Measurements from ENCODE around the gene ZNF385A.

ZNF385A gene

DNA sequence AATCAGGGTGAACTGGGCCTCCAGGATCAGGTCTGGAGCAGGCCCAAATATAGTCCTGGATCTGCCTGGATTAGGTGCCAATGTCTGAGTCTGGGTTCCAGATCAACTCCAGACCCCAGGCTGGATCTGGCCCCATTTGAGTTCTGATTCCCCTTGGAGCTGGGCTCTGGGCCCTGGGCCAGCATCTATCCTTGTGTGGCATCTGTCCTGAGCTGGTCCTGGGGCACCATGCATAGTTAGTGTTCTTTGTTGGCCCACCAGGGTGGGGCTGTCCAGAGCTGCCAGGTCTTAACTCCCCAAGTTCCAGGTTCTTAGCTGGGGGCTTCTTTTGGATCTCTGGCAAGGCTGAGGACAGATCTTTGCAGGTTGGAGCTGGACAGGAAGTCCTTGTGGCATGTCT, 11.0 kb upstream of the ZNF385A start:
- Histone ChIP-seq H3K9me3 (ENCODE audit: insufficient read depth, low read length) (no peaks in the 10 kb centered on the region), H3K36me3 (ENCODE audit: insufficient read depth, insufficient read length, low read length) (peaks cover 65% of the 10 kb centered on the region), H3K27me3 (ENCODE audit: insufficient read depth, insufficient read length) (no peaks in the 10 kb centered on the region), H3K9ac (ENCODE audit: insufficient read length, low read depth) (no peak overlapping the region), H3K4me3 (ENCODE audit: insufficient read length, low read depth) (no peak overlapping the region), H3K4me1 (ENCODE audit: insufficient read depth, insufficient read length) (peaks cover 8% of the 10 kb centered on the region)
- DNase-seq (ENCODE audit: low read depth, low spot score): no peak
- TF ChIP-seq YY1 (IDR thresholded peaks at IDR 0.05; ENCODE audit: insufficient read depth, insufficient read length): no peak

DNA sequence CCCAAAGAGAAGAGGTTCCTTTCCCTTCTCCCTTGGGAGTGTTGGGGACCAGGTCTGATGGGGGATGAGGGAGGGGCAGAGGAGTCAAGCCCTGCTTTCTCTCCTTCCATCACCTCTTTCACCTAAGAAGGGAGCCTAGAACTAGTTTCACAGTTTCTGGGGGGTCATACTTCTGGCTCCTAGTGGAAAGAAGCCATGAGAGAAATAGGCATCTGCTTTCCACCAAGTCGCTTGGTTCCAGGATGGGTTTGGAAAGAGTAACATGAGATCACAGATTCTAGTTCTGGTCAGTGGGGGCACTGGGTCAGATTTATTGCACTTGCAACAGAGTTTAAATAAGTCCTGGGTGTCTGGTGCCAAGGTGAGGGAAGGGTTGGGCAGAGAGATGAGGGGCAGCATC, 10.5 kb upstream of the ZNF385A start:
- TF ChIP-seq ZNF274 (IDR thresholded peaks at IDR 0.05; ENCODE audit: low read depth, low read length): no peak
- no peak for TF ChIP-seq YY1 (IDR thresholded peaks at IDR 0.05; ENCODE audit: insufficient read depth, insufficient read length)
- TF ChIP-seq SUZ12 (IDR thresholded peaks at IDR 0.05; ENCODE audit: extremely low read depth, insufficient read depth, insufficient read length): no peak

DNA sequence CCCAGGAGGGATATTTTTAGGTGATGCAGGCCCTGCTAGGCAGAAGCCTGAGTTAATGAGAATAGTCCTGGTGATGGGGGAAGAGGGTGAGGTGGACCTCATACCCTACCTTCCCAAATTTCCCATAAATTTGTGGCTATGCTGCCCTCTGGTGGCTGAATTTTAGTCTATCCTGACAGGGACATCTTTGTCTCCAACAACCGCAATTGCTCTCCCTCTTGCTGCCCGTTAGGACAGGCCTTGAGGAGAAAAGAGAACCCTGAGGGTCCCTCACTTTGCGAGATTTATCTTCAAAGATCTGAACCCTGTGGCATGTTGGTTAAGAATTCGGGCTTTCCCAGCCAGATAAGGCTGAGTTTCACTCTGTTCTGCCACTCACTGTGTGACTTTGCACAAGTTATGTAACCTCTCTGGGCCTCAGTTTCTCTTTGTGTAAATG, 9.8 kb upstream of the ZNF385A start:
- peaks cover 53% of the 10 kb centered on the region for H3K36me3 ChIP-seq (ENCODE audit: insufficient read depth, insufficient read length, low read length)
- no peaks in the 10 kb centered on the region for H3K9me3 ChIP-seq (ENCODE audit: insufficient read depth, low read length)
- no peaks in the 10 kb centered on the region for H3K27me3 ChIP-seq (ENCODE audit: insufficient read depth, insufficient read length)

More for the DNA sequence above, 10.5 kb upstream of the ZNF385A start:
- H3K9ac ChIP-seq (ENCODE audit: insufficient read length, low read depth): no peak overlapping the region
- no peak for DNase-seq (ENCODE audit: low read depth, low spot score)
- H3K9me3 ChIP-seq (ENCODE audit: insufficient read depth, low read length): no peaks in the 10 kb centered on the region
- no peaks in the 10 kb centered on the region for H3K27me3 ChIP-seq (ENCODE audit: insufficient read depth, insufficient read length)
- H3K36me3 ChIP-seq (ENCODE audit: insufficient read depth, insufficient read length, low read length): peaks cover 60% of the 10 kb centered on the region
- H3K4me3 ChIP-seq (ENCODE audit: insufficient read length, low read depth): no peak overlapping the region
- peaks cover 11% of the 10 kb centered on the region for H3K4me1 ChIP-seq (ENCODE audit: insufficient read depth, insufficient read length)

DNA sequence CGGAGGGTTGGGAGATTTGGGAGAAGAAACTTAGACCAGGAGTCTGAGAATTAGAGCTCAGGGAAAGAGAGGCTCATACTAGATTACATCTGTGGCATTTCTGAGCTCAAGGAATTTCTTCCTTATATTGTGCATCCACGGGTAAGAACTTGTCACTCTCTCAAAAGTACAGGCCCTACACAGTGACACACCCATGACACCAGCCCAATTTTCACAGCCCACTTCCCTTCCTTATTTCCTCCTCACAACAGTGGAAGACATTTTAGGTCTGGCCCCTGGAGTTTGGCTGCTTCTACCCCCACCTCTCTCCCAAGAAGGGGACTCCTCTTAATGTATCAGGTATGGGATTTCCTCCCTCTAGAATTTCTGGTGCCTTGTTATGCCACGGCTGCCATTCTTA, 9.2 kb upstream of the ZNF385A start:
- H3K27me3 ChIP-seq (ENCODE audit: insufficient read depth, insufficient read length): no peaks in the 10 kb centered on the region
- DNase-seq (ENCODE audit: low read depth, low spot score): no peak
- no peaks in the 10 kb centered on the region for H3K9me3 ChIP-seq (ENCODE audit: insufficient read depth, low read length)
- H3K4me1 ChIP-seq (ENCODE audit: insufficient read depth, insufficient read length): peaks cover 24% of the 10 kb centered on the region
- TF ChIP-seq ZNF274 (IDR thresholded peaks at IDR 0.05; ENCODE audit: low read depth, low read length) (no peak), YY1 (IDR thresholded peaks at IDR 0.05; ENCODE audit: insufficient read depth, insufficient read length) (no peak), SUZ12 (IDR thresholded peaks at IDR 0.05; ENCODE audit: extremely low read depth, insufficient read depth, insufficient read length) (no peak)
- H3K36me3 ChIP-seq (ENCODE audit: insufficient read depth, insufficient read length, low read length): peaks cover 47% of the 10 kb centered on the region
- no peak overlapping the region for H3K9ac ChIP-seq (ENCODE audit: insufficient read length, low read depth)
- H3K4me3 ChIP-seq (ENCODE audit: insufficient read length, low read depth): no peak overlapping the region

More for the DNA sequence above, 9.8 kb upstream of the ZNF385A start:
- H3K4me1 ChIP-seq (ENCODE audit: insufficient read depth, insufficient read length): peaks cover 18% of the 10 kb centered on the region
- H3K9ac ChIP-seq (ENCODE audit: insufficient read length, low read depth): no peak overlapping the region
- no peak overlapping the region for H3K4me3 ChIP-seq (ENCODE audit: insufficient read length, low read depth)
- DNase-seq (ENCODE audit: low read depth, low spot score): no peak
- no peak for TF ChIP-seq ZNF274 (IDR thresholded peaks at IDR 0.05; ENCODE audit: low read depth, low read length)

- DNase-seq (ENCODE audit: low read depth, low spot score): no peak
- H3K9ac ChIP-seq (ENCODE audit: insufficient read length, low read depth): no peak overlapping the region
Observed at GRCh38 chr12:54393207-54393609, 8.7 kb upstream of the ZNF385A start.

GRCh38 chr12:54392485-54393206, 8.1 kb upstream of the ZNF385A start:
- DNase-seq (ENCODE audit: low read depth, low spot score): no peak
- H3K9ac ChIP-seq (ENCODE audit: insufficient read length, low read depth): no peak overlapping the region
- no peaks in the 10 kb centered on the region for H3K9me3 ChIP-seq (ENCODE audit: insufficient read depth, low read length)
- peaks cover 28% of the 10 kb centered on the region for H3K4me1 ChIP-seq (ENCODE audit: insufficient read depth, insufficient read length)
- H3K36me3 ChIP-seq (ENCODE audit: insufficient read depth, insufficient read length, low read length): peaks cover 38% of the 10 kb centered on the region
- TF ChIP-seq ZNF274 (IDR thresholded peaks at IDR 0.05; ENCODE audit: low read depth, low read length) (no peak), YY1 (IDR thresholded peaks at IDR 0.05; ENCODE audit: insufficient read depth, insufficient read length) (no peak), SUZ12 (IDR thresholded peaks at IDR 0.05; ENCODE audit: extremely low read depth, insufficient read depth, insufficient read length) (no peak)
- H3K4me3 ChIP-seq (ENCODE audit: insufficient read length, low read depth): no peak overlapping the region
- H3K27me3 ChIP-seq (ENCODE audit: insufficient read depth, insufficient read length): no peaks in the 10 kb centered on the region

More at GRCh38 chr12:54393207-54393609, 8.7 kb upstream of the ZNF385A start:
- Histone ChIP-seq H3K4me3 (ENCODE audit: insufficient read length, low read depth) (no peak overlapping the region), H3K9me3 (ENCODE audit: insufficient read depth, low read length) (no peaks in the 10 kb centered on the region), H3K4me1 (ENCODE audit: insufficient read depth, insufficient read length) (peaks cover 24% of the 10 kb centered on the region), H3K36me3 (ENCODE audit: insufficient read depth, insufficient read length, low read length) (peaks cover 42% of the 10 kb centered on the region), H3K27me3 (ENCODE audit: insufficient read depth, insufficient read length) (no peaks in the 10 kb centered on the region)
- no peak for TF ChIP-seq ZNF274 (IDR thresholded peaks at IDR 0.05; ENCODE audit: low read depth, low read length)
- no peak for TF ChIP-seq YY1 (IDR thresholded peaks at IDR 0.05; ENCODE audit: insufficient read depth, insufficient read length)
- TF ChIP-seq SUZ12 (IDR thresholded peaks at IDR 0.05; ENCODE audit: extremely low read depth, insufficient read depth, insufficient read length): no peak

DNA sequence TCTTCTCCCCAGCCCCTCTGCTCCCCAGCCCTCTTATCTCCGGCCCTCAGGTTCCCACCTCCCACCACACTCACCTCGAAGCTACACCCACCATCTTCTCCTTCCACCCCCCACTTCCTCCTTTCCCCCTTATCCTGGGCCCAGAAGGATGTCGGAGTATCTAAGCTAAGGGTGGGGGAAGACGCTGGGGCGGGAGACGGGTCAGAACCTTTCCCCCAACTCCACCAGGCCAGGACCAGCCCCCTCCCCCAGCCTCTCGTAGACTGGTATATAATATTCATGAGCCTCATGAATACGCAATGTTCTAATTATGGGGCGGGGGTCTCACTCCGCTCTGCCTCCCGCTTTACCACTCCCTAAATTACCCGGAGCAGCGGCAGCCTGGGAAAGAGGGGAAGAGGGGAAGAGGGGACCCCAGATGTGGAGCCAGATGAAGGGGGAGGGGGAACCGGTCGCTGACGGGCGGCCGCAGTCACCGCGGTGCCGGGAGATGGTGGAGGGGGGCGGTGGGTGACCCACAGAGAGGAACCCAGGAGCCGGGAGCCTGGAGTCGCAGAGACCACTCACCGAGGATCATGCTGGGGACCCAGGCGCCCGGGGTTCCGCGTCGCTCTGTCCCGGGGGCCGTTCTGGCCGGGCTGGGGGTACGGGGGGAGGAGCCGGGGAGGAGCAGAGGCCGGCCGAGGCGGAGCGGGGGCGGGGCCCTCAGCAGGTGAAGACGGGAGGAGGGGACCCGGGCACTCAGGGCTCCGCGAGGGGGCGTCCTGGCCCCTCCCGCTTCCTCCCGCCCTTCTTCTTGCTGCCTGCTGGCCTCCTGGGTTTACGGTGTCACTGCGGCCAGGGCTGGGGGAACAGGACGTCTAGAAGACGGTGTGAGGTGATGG, 6.4 kb upstream of the ZNF385A start:
- Histone ChIP-seq H3K9ac (ENCODE audit: insufficient read length, low read depth) (peak overlapping the region; percentile 65), H3K36me3 (ENCODE audit: insufficient read depth, insufficient read length, low read length) (peaks cover 23% of the 10 kb centered on the region), H3K9me3 (ENCODE audit: insufficient read depth, low read length) (no peaks in the 10 kb centered on the region), H3K27me3 (ENCODE audit: insufficient read depth, insufficient read length) (no peaks in the 10 kb centered on the region), H3K4me3 (ENCODE audit: insufficient read length, low read depth) (peak overlapping the region; percentile 75), H3K4me1 (ENCODE audit: insufficient read depth, insufficient read length) (peaks cover 39% of the 10 kb centered on the region)
- DNase-seq (ENCODE audit: low read depth, low spot score): peak; percentile 57
- TF ChIP-seq YY1 (IDR thresholded peaks at IDR 0.05; ENCODE audit: insufficient read depth, insufficient read length) (no peak), ZNF274 (IDR thresholded peaks at IDR 0.05; ENCODE audit: low read depth, low read length) (no peak), SUZ12 (IDR thresholded peaks at IDR 0.05; ENCODE audit: extremely low read depth, insufficient read depth, insufficient read length) (no peak)

Data from NT2/D1 (cell line).